IMR-90 (cell line): Measurements from ENCODE around the gene LHFPL6. TPM values are rescaled to one million over a fixed set of nuclear protein-coding genes. Genes with fewer than 3 reads are reported as not detected.

Experiments used
- ATAC-seq: fragments of 200-7000 bp; cut with Tn5 transposase; 2 replicates; pipeline ENCODE4 v1.9.1; 2020; ENCODE audit warnings: low read depth, mild to moderate bottlenecking, moderate library complexity
- BruUV-seq: library from RNA; stranded (reverse); fragments of 400-500 nt; replicated peaks from 2 replicates; lab custom pipeline; 2021; lab: Mats Ljungman, UMichigan
- CTCF ChIA-PET: fragments of 300-600 bp; formaldehyde crosslinking; extraction: SDS; loops from one replicate; lab custom pipeline; 2021; ENCODE audit warnings: antibody characterized with exemption; lab: Yijun Ruan, JAX
- POLR2A ChIA-PET: fragments of 300-600 bp; sonication (Branson Sonifier 250); formaldehyde crosslinking; loops from one replicate; lab custom pipeline; 2022; ENCODE audit warnings: antibody characterized with exemption; ENCODE audit not compliant: unreplicated experiment; lab: Charles Lee
- DNase-seq: peaks from one replicate; pipeline ENCODE4 v3.0.0; 2013
- H2AFZ ChIP-seq: replicated peaks from 2 replicates; pipeline ENCODE3; 2013; ENCODE audit warnings: low read length, mild to moderate bottlenecking; ENCODE audit not compliant: poor library complexity
- H2AK5ac ChIP-seq: 2 replicates; pipeline ENCODE4 v1.6.1; 2013; ENCODE audit warnings: low read depth, low read length, inconsistent platforms
- H2AK9ac ChIP-seq: replicated peaks from 2 replicates; pipeline ENCODE3; 2013; ENCODE audit warnings: mild to moderate bottlenecking, low read depth, low read length, moderate library complexity; ENCODE audit not compliant: poor library complexity
- H2BK120ac ChIP-seq: 2 replicates; pipeline ENCODE4 v1.6.1; 2013; ENCODE audit warnings: low read depth, low read length, inconsistent platforms
- H2BK15ac ChIP-seq: 3 replicates; pipeline ENCODE4 v1.6.1; 2013; ENCODE audit warnings: low read depth, low read length, inconsistent platforms
- H2BK20ac ChIP-seq: 2 replicates; pipeline ENCODE4 v1.6.1; 2013; ENCODE audit warnings: low read depth, mild to moderate bottlenecking, inconsistent platforms, low read length, moderate library complexity
- H2BK5ac ChIP-seq: 2 replicates; pipeline ENCODE4 v1.6.1; 2013; ENCODE audit warnings: mild to moderate bottlenecking, low read depth, low read length, inconsistent platforms; ENCODE audit not compliant: poor library complexity, severe bottlenecking
- H3K14ac ChIP-seq: replicated peaks from 2 replicates; pipeline ENCODE4 v1.6.1; 2013; ENCODE audit warnings: low read depth, low read length, inconsistent platforms
- H3K18ac ChIP-seq: 2 replicates; pipeline ENCODE4 v1.6.1; 2013; ENCODE audit warnings: low read depth, low read length, control low read depth
- H3K23ac ChIP-seq: 2 replicates; pipeline ENCODE4 v1.6.1; 2013; ENCODE audit warnings: low read depth, low read length, inconsistent platforms
- H3K27ac ChIP-seq: 2 replicates; pipeline ENCODE4 v1.5.1; 2013; ENCODE audit warnings: mild to moderate bottlenecking, control low read depth, low read length; ENCODE audit not compliant: insufficient read depth
- H3K27me3 ChIP-seq: 2 replicates; pipeline ENCODE4 v1.6.1; 2013; ENCODE audit warnings: low read length; ENCODE audit not compliant: control insufficient read depth, insufficient read depth
- H3K36me3 ChIP-seq: 2 replicates; pipeline ENCODE4 v1.6.1; 2013; ENCODE audit warnings: low read length, mixed read lengths; ENCODE audit not compliant: control insufficient read depth, insufficient read depth
- H3K4ac ChIP-seq: 2 replicates; pipeline ENCODE4 v1.6.1; 2013; ENCODE audit warnings: low read depth, low read length, inconsistent platforms
- H3K4me1 ChIP-seq: 2 replicates; pipeline ENCODE4 v1.6.1; 2013; ENCODE audit warnings: low read length, mixed read lengths; ENCODE audit not compliant: control insufficient read depth, insufficient read depth
- H3K4me2 ChIP-seq: 2 replicates; pipeline ENCODE4 v1.6.1; 2013; ENCODE audit warnings: low read depth, mild to moderate bottlenecking, control low read depth, low read length, moderate library complexity
- H3K4me3 ChIP-seq: 2 replicates; pipeline ENCODE4 v1.5.1; 2013; ENCODE audit warnings: low read depth, mild to moderate bottlenecking, control low read depth, low read length, moderate library complexity; ENCODE audit not compliant: insufficient read depth
- H3K56ac ChIP-seq: 2 replicates; pipeline ENCODE4 v1.6.1; 2013; ENCODE audit warnings: low read length, inconsistent platforms; ENCODE audit not compliant: insufficient read depth; ENCODE audit errors: extremely low read depth
- H3K79me1 ChIP-seq, 2 experiments: 2 replicates each; pipeline ENCODE4 v1.6.1; 2013; ENCODE audit warnings: low read length in 2 of 2, inconsistent platforms in 1 of 2, low read depth in 1 of 2
- H3K9ac ChIP-seq: 2 replicates; pipeline ENCODE4 v1.6.1; 2013; ENCODE audit warnings: low read depth, low read length, control low read depth
- H3K9me1 ChIP-seq: 2 replicates; pipeline ENCODE4 v1.6.1; 2013; ENCODE audit warnings: low read length, inconsistent platforms; ENCODE audit not compliant: insufficient read depth
- H3K9me3 ChIP-seq: 2 replicates; pipeline ENCODE4 v1.6.1; 2013; ENCODE audit warnings: low read length; ENCODE audit not compliant: control insufficient read depth, insufficient read depth
- H4K20me1 ChIP-seq: 2 replicates; pipeline ENCODE4 v1.6.1; 2013; ENCODE audit warnings: low read length, inconsistent platforms; ENCODE audit not compliant: insufficient read depth
- H4K5ac ChIP-seq: 2 replicates; pipeline ENCODE4 v1.6.1; 2013; ENCODE audit warnings: mild to moderate bottlenecking, low read depth, low read length, control low read depth
- H4K8ac ChIP-seq, 2 experiments: 2 replicates each; pipeline ENCODE4 v1.6.1; 2013; ENCODE audit warnings: low read depth in 2 of 2, low read length in 2 of 2, control low read depth in 1 of 2, inconsistent platforms in 1 of 2
- H4K91ac ChIP-seq: 2 replicates; pipeline ENCODE4 v1.6.1; 2013; ENCODE audit warnings: low read depth, low read length, inconsistent platforms; ENCODE audit not compliant: insufficient read depth
- BHLHE40 ChIP-seq: fragments of 150-350 bp; IDR thresholded peaks from 2 replicates; pipeline ENCODE4 v1.6.1; 2016; ENCODE audit warnings: mild to moderate bottlenecking, low read depth, low read length
- CEBPB ChIP-seq: IDR thresholded peaks from 2 replicates; pipeline ENCODE4 v1.6.1; 2012; ENCODE audit warnings: low read depth, low read length, improper control_type of control experiment
- CHD1 ChIP-seq: IDR thresholded peaks from 2 replicates; pipeline ENCODE4 v1.6.1; 2012; ENCODE audit warnings: low read depth, low read length, improper control_type of control experiment
- FOS ChIP-seq: fragments of 150-350 bp; IDR thresholded peaks from 2 replicates; pipeline ENCODE4 v1.6.1; 2016; ENCODE audit warnings: low read depth, low read length
- MAFK ChIP-seq: IDR thresholded peaks from 2 replicates; pipeline ENCODE4 v1.6.1; 2012; ENCODE audit warnings: low read depth, low read length, improper control_type of control experiment
- MAZ ChIP-seq: IDR thresholded peaks from 2 replicates; pipeline ENCODE4 v1.6.1; 2012; ENCODE audit warnings: low read depth, mild to moderate bottlenecking, low read length, improper control_type of control experiment, moderate library complexity, borderline replicate concordance
- MXI1 ChIP-seq: IDR thresholded peaks from 2 replicates; pipeline ENCODE4 v1.6.1; 2012; ENCODE audit warnings: low read depth, mild to moderate bottlenecking, low read length, moderate library complexity, borderline replicate concordance
- NFE2L2 ChIP-seq: fragments of 150-350 bp; IDR thresholded peaks from 2 replicates; pipeline ENCODE4 v1.6.1; 2016; ENCODE audit warnings: low read depth, mild to moderate bottlenecking, low read length
- POLR2A ChIP-seq: IDR thresholded peaks from 2 replicates; pipeline ENCODE4 v1.6.1; 2012; ENCODE audit warnings: mild to moderate bottlenecking, low read depth, low read length
- RAD21 ChIP-seq: IDR thresholded peaks from 2 replicates; pipeline ENCODE4 v1.6.1; 2012; ENCODE audit warnings: low read length, improper control_type of control experiment
- RCOR1 ChIP-seq: IDR thresholded peaks from 2 replicates; pipeline ENCODE4 v1.6.1; 2012; ENCODE audit warnings: mild to moderate bottlenecking, low read length, improper control_type of control experiment; ENCODE audit not compliant: insufficient replicate concordance
- RFX5 ChIP-seq: IDR thresholded peaks from 2 replicates; pipeline ENCODE4 v1.8.0; 2012; ENCODE audit warnings: low read depth, mild to moderate bottlenecking, low read length, moderate library complexity
- SMC3 ChIP-seq: fragments of 150-350 bp; IDR thresholded peaks from 2 replicates; pipeline ENCODE4 v1.6.1; 2016; ENCODE audit warnings: low read depth, mild to moderate bottlenecking, antibody characterized with exemption, low read length, moderate library complexity
- WGBS, 2 experiments: methylation state at CpG; one replicate each; pipeline versions ENCODE4 v1.1.5 to v1.1.7; 2013; ENCODE audit warnings: missing lambda C conversion rate in 2 of 2; ENCODE audit not compliant: insufficient read length in 1 of 2; ENCODE audit errors: extremely low coverage in 2 of 2; 5-methylcytosine and 5-hydroxymethylcytosine counted together
- dilution Hi-C: fragments of 300-500 bp; cut with HindIII; formaldehyde crosslinking; loops from one replicate; pipeline ENCODE4 v1.14.3; 2018; ENCODE audit warnings: low sequenced_read_pairs; ENCODE audit not compliant: unreplicated experiment
- in situ Hi-C: fragments of 300-500 bp; cut with MboI; formaldehyde crosslinking; loops from 3 replicates; pipeline ENCODE4 v1.14.3; 2019; ENCODE audit warnings: low sequenced_read_pairs, inconsistent platforms, mixed read lengths
- intact Hi-C: fragments of 100-400 bp; cut with micrococcal nuclease; formaldehyde crosslinking; loops from 2 replicates; pipeline ENCODE4 v1.10.0; 2022
- polyA plus RNA-seq, 3 experiments: library from polyadenylated mRNA; depleted of rRNA; stranded (reverse); fragments of >200 nt; gene quantifications; 2 replicates each; pipeline ENCODE4 v1.2.3, GENCODE V29; 2012; ENCODE audit warnings: low replicate concordance in 1 of 3
- total RNA-seq: library from RNA; depleted of rRNA; stranded (reverse); fragments of >200 nt; gene quantifications from 2 replicates; pipeline ENCODE4 v1.2.3, GENCODE V29; 2012
- TF ChIP-seq, protein P1 (sequence below): conservative IDR thresholded peaks from 2 replicates; pipeline ENCODE4 v1.5.1; 2012; ENCODE audit warnings: mild to moderate bottlenecking, low read depth, low read length, improper control_type of control experiment
- TF ChIP-seq, protein P2 (sequence below): fragments of 150-350 bp; IDR thresholded peaks from 2 replicates; pipeline ENCODE4 v1.6.1; 2017; ENCODE audit warnings: mild to moderate bottlenecking, antibody characterized with exemption, low read length, low read depth
- TF ChIP-seq, protein P3 (sequence below): fragments of 150-350 bp; IDR thresholded peaks from 2 replicates; pipeline ENCODE4 v1.6.1; 2016; ENCODE audit warnings: low read depth, mild to moderate bottlenecking, low read length, moderate library complexity, borderline replicate concordance

Gene LHFPL6
- total and polyA plus RNA-seq, 2 of the 4 experiments (the other 2 are of a cell fraction) = 24.7 to 36.1 TPM

DNA sequence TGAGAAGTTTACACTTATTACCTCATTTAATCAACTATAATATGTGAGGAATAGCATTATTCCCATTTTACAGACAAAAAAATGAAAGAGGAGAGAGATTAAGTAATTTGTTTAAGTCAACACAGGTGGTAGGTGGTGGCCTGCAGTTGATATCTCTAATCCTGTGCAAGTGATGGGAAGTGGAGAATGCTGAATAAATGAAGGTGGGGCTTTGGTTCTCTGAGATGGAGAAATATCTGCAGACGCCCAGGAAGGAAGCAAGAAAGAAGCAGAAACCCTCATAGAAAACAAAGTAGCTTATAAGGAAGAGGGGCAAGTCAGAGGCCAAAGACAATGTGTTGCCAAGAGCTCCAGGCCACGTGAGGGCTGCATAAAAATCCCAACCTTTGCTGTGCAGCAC is 290.4 kb downstream of the LHFPL6 start:
- Histone ChIP-seq H2BK120ac (no peak overlapping the region), H3K56ac (no peak overlapping the region), H3K27ac (no peak overlapping the region), H3K23ac (no peak overlapping the region), H3K27me3 (no peaks in the 10 kb centered on the region; the same call in 1 of the 2 replicates), H2AK5ac (no peak overlapping the region), H4K20me1 (no peaks in the 10 kb centered on the region), H3K4ac (no peak overlapping the region), H4K8ac (no peak overlapping the region), H3K4me1 (peaks cover 3% of the 10 kb centered on the region; the same call in 1 of the 2 replicates), H3K18ac (no peak overlapping the region), H3K4me3 (no peak overlapping the region), H3K14ac (no peak overlapping the region), H2BK15ac (no peak overlapping the region), H2BK5ac (no peak overlapping the region), H3K9ac (no peak overlapping the region), H3K9me1 (no peaks in the 10 kb centered on the region), H3K79me1 (no peaks in the 10 kb centered on the region), H2BK20ac (no peak overlapping the region), H2AFZ (no peak overlapping the region), H4K5ac (no peak overlapping the region), H3K4me2 (no peak overlapping the region), H4K91ac (no peak overlapping the region), H3K36me3 (no peaks in the 10 kb centered on the region), H3K9me3 (no peaks in the 10 kb centered on the region), H2AK9ac (no peak overlapping the region)
- ChIA-PET CTCF (interaction anchor here (0.9 to 1.4 kb wide), 2 partner anchors 25 to 37 kb away, joined by 3 to 4 read pairs; no protein-coding TSS in a partner anchor), POLR2A (no interaction called here)
- DNase-seq (no peak), ATAC-seq (no peak)
- intact Hi-C loops = no loop called here
- dilution Hi-C loops = no loop called here
- TF ChIP-seq, protein P1, sequence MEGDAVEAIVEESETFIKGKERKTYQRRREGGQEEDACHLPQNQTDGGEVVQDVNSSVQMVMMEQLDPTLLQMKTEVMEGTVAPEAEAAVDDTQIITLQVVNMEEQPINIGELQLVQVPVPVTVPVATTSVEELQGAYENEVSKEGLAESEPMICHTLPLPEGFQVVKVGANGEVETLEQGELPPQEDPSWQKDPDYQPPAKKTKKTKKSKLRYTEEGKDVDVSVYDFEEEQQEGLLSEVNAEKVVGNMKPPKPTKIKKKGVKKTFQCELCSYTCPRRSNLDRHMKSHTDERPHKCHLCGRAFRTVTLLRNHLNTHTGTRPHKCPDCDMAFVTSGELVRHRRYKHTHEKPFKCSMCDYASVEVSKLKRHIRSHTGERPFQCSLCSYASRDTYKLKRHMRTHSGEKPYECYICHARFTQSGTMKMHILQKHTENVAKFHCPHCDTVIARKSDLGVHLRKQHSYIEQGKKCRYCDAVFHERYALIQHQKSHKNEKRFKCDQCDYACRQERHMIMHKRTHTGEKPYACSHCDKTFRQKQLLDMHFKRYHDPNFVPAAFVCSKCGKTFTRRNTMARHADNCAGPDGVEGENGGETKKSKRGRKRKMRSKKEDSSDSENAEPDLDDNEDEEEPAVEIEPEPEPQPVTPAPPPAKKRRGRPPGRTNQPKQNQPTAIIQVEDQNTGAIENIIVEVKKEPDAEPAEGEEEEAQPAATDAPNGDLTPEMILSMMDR = no peak
- no peak for TF ChIP-seq RFX5
- TF ChIP-seq POLR2A = no peak
- TF ChIP-seq CHD1 = no peak
- no peak for TF ChIP-seq NFE2L2
- TF ChIP-seq MXI1 = no peak
- TF ChIP-seq, protein P2, sequence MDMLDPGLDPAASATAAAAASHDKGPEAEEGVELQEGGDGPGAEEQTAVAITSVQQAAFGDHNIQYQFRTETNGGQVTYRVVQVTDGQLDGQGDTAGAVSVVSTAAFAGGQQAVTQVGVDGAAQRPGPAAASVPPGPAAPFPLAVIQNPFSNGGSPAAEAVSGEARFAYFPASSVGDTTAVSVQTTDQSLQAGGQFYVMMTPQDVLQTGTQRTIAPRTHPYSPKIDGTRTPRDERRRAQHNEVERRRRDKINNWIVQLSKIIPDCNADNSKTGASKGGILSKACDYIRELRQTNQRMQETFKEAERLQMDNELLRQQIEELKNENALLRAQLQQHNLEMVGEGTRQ = no peak
- TF ChIP-seq, protein P3, sequence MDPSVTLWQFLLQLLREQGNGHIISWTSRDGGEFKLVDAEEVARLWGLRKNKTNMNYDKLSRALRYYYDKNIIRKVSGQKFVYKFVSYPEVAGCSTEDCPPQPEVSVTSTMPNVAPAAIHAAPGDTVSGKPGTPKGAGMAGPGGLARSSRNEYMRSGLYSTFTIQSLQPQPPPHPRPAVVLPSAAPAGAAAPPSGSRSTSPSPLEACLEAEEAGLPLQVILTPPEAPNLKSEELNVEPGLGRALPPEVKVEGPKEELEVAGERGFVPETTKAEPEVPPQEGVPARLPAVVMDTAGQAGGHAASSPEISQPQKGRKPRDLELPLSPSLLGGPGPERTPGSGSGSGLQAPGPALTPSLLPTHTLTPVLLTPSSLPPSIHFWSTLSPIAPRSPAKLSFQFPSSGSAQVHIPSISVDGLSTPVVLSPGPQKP = no peak
- TF ChIP-seq CEBPB = no peak
- no peak for TF ChIP-seq FOS
- no peak for TF ChIP-seq RCOR1
- TF ChIP-seq BHLHE40 = no peak
- no peak for TF ChIP-seq MAFK
- no peak for TF ChIP-seq MAZ
- TF ChIP-seq RAD21 = no peak
- TF ChIP-seq SMC3 = no peak
- in situ Hi-C loops = no loop called here
- no TSS peak for BruUV-seq
- WGBS, 2 experiments = 100% methylated on average over 1 of the region's 2 CpGs; no CpG with 5 or more reads in 1 of the 2 experiments
